OCI-LY1 (cell line): ENCODE data around the gene PTPRF.

ENCODE experiments used
- H2AFZ ChIP-seq: fragments of 200-600 bp; sonication (generic), shearing (Covaris generic); 2 replicates; pipeline ENCODE4 v1.6.0; 2014; ENCODE audit warnings: antibody characterized with exemption, mild to moderate bottlenecking, low read length
- H3F3A ChIP-seq: fragments of 200-600 bp; sonication (generic), shearing (Covaris generic); 2 replicates; pipeline ENCODE4 v1.6.0; 2014; ENCODE audit warnings: mild to moderate bottlenecking, antibody characterized with exemption, low read length, moderate library complexity; ENCODE audit not compliant: insufficient read depth
- H3K27ac ChIP-seq: fragments of 200-600 bp; sonication (generic); 2 replicates; pipeline ENCODE4 v1.5.1; 2014; ENCODE audit warnings: low read length, mixed run types, mild to moderate bottlenecking, low read depth; ENCODE audit not compliant: poor library complexity, severe bottlenecking
- H3K27me3 ChIP-seq: fragments of 200-600 bp; sonication (generic); 2 replicates; pipeline ENCODE4 v1.6.0; 2014; ENCODE audit warnings: antibody characterized with exemption, mild to moderate bottlenecking, low read length, moderate library complexity; ENCODE audit not compliant: insufficient read depth
- H3K36me3 ChIP-seq: fragments of 200-600 bp; sonication (generic); 2 replicates; pipeline ENCODE4 v1.6.1; 2014; ENCODE audit warnings: mild to moderate bottlenecking, antibody characterized with exemption, low read length, moderate library complexity, mixed read lengths; ENCODE audit not compliant: insufficient read depth
- H3K4me1 ChIP-seq: fragments of 200-600 bp; sonication (generic); 2 replicates; pipeline ENCODE4 v1.5.1; 2014; ENCODE audit warnings: mild to moderate bottlenecking, low read length, moderate library complexity; ENCODE audit not compliant: insufficient read depth, severe bottlenecking
- H3K4me2 ChIP-seq: fragments of 200-600 bp; sonication (generic), shearing (Covaris generic); 2 replicates; pipeline ENCODE4 v1.6.1; 2014; ENCODE audit warnings: low read length
- H3K4me3 ChIP-seq: fragments of 200-600 bp; sonication (generic); 2 replicates; pipeline ENCODE4 v1.5.1; 2014; ENCODE audit warnings: low read length, low read depth, mild to moderate bottlenecking, mixed read lengths; ENCODE audit not compliant: poor library complexity, severe bottlenecking
- H3K79me2 ChIP-seq: fragments of 200-600 bp; shearing (Covaris generic); 2 replicates; pipeline ENCODE4 v1.6.1; 2016; ENCODE audit warnings: mixed run types, low read length, mixed read lengths; ENCODE audit not compliant: insufficient read depth
- H3K9ac ChIP-seq: fragments of 200-600 bp; sonication (generic), shearing (Covaris generic); 2 replicates; pipeline ENCODE4 v1.6.1; 2014; ENCODE audit warnings: mild to moderate bottlenecking, low read length, mixed read lengths
- H3K9me2 ChIP-seq: fragments of 200-600 bp; sonication (generic), shearing (Covaris generic); 2 replicates; pipeline ENCODE4 v1.6.1; 2014; ENCODE audit warnings: low read depth, mild to moderate bottlenecking, low read length, mixed read lengths
- H3K9me3 ChIP-seq: fragments of 200-600 bp; shearing (Covaris generic); 2 replicates; pipeline ENCODE4 v1.6.1; 2014; ENCODE audit warnings: low read length, mixed read lengths
- H4K20me1 ChIP-seq: fragments of 200-600 bp; sonication (generic), shearing (Covaris generic); 2 replicates; pipeline ENCODE4 v1.6.0; 2016; ENCODE audit warnings: mild to moderate bottlenecking, low read length; ENCODE audit not compliant: insufficient read depth
- EZH2 ChIP-seq: fragments of 200-600 bp; sonication (generic), shearing (Covaris generic); IDR thresholded peaks from 2 replicates; pipeline ENCODE4 v1.8.0; 2017; ENCODE audit warnings: borderline replicate concordance, mixed run types, mild to moderate bottlenecking, antibody characterized with exemption, low read length, moderate library complexity, mixed read lengths
- TF ChIP-seq, protein P1 (sequence below): fragments of 200-600 bp; sonication (generic), shearing (Covaris generic); IDR thresholded peaks from 2 replicates; pipeline ENCODE4 v1.5.1; 2017; ENCODE audit warnings: mild to moderate bottlenecking, antibody characterized with exemption, low read length, moderate library complexity, mixed read lengths

PTPRF gene

DNA sequence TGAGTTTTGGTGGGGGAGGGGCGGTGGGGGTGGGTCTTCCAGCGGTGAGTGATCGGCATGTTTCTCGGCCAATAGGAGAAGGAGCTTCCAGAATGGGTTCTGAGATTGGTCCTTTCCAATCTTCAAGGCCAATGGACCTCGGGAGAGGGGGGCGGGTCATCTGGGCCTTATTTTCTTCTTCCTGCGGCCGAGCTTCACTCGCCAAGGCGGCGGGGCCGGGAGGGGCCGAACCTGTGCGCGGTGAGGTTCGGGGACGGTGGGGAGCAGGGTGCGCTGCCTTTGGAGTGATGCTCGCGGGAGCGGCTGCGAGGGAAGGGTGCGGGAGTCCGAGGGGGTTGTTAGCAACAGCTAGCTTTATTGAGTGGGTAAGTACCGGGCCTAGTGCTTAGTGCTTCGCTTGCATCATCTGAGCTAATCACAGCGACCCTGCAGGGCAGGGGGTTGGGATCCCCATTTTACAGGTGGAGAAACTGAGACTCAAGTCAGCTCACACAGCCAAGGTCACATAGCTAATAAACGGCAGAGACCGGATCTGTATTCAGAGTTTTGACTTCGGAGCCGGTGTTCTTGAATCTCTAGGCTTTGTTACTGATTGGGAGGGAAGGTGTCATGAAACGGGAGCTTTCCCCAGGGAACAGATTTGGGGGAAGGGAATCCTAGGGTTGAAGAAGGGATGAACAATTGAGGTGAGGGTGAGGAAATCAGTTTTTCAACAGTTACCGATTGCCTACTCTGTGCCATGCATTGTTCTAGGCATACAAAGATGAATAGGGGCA, 119.8 kb downstream of the PTPRF start:
- TF ChIP-seq, protein P1, sequence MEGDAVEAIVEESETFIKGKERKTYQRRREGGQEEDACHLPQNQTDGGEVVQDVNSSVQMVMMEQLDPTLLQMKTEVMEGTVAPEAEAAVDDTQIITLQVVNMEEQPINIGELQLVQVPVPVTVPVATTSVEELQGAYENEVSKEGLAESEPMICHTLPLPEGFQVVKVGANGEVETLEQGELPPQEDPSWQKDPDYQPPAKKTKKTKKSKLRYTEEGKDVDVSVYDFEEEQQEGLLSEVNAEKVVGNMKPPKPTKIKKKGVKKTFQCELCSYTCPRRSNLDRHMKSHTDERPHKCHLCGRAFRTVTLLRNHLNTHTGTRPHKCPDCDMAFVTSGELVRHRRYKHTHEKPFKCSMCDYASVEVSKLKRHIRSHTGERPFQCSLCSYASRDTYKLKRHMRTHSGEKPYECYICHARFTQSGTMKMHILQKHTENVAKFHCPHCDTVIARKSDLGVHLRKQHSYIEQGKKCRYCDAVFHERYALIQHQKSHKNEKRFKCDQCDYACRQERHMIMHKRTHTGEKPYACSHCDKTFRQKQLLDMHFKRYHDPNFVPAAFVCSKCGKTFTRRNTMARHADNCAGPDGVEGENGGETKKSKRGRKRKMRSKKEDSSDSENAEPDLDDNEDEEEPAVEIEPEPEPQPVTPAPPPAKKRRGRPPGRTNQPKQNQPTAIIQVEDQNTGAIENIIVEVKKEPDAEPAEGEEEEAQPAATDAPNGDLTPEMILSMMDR, result no peak
- TF ChIP-seq EZH2, result no peak
- Histone ChIP-seq H3F3A (no peaks in the 10 kb centered on the region), H3K9me3 (no peaks in the 10 kb centered on the region), H3K4me1 (peaks cover 31% of the 10 kb centered on the region), H3K27me3 (no peaks in the 10 kb centered on the region), H3K9me2 (no peaks in the 10 kb centered on the region), H3K9ac (peak overlapping the region; percentile 72), H3K27ac (peak overlapping the region; percentile 59), H4K20me1 (no peaks in the 10 kb centered on the region), H3K4me3 (peak overlapping the region; percentile 71), H2AFZ (no peak overlapping the region), H3K4me2 (peak overlapping the region; percentile 86), H3K36me3 (peaks cover 25% of the 10 kb centered on the region), H3K79me2 (peaks cover 20% of the 10 kb centered on the region)

DNA sequence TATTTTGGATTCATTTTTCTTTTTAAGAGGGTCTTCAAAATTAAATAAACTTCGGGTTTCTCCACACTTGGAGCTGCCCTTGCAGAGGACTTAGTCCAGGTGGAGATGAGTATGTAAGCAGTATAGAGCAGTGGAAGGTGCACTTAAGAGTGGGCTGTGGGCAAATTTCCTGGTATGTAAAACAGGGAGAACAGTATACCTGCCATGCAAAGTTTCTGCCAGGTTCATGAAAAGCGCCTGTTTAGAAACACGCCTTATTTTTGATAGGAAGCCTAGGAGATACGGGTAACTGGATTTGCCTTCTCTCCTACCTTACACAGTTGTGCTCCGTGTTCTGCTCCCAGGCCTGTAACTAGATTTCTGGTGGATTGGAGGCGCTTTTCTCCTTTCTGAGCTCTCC, 120.5 kb downstream of the PTPRF start:
- Histone ChIP-seq H3K9ac (peak overlapping the region; percentile 72), H4K20me1 (no peaks in the 10 kb centered on the region), H3K27ac (peak overlapping the region; percentile 18), H2AFZ (no peak overlapping the region), H3K4me2 (peak overlapping the region; percentile 86), H3K4me3 (peak overlapping the region; percentile 71), H3K9me2 (no peaks in the 10 kb centered on the region), H3K4me1 (peaks cover 31% of the 10 kb centered on the region), H3K79me2 (peaks cover 20% of the 10 kb centered on the region), H3K36me3 (peaks cover 32% of the 10 kb centered on the region), H3K27me3 (no peaks in the 10 kb centered on the region), H3K9me3 (no peaks in the 10 kb centered on the region), H3F3A (no peaks in the 10 kb centered on the region)
- TF ChIP-seq, protein P1, result no peak
- TF ChIP-seq EZH2, result no peak

DNA sequence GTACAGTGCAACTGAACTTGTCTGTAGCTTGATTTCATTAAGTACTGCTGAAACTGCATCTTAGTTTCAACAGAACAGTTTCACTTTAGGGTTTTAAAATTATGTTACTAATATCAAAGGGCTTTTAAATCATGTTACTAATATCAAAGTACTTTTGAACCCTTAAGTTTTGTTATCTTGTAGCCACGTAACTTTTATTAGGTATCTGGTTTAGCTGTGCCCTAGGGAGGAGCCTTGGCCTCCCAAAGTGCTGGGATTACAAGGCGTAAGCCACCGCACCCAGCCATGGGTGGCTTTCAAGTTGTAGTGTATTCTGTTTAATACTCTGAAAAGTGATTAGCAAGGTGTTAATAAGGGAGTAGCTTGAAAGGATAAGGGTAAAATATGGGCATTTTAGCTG, 121.2 kb downstream of the PTPRF start:
- H4K20me1 ChIP-seq, result no peaks in the 10 kb centered on the region
- no peak overlapping the region for H2AFZ ChIP-seq
- H3K4me1 ChIP-seq, result peaks cover 31% of the 10 kb centered on the region
- peak overlapping the region; percentile 72; the same call in 1 of the 2 replicates for H3K9ac ChIP-seq
- no peaks in the 10 kb centered on the region for H3K27me3 ChIP-seq
- peaks cover 39% of the 10 kb centered on the region for H3K36me3 ChIP-seq
- peak overlapping the region; percentile 86 for H3K4me2 ChIP-seq
- H3F3A ChIP-seq, result no peaks in the 10 kb centered on the region
- H3K4me3 ChIP-seq, result peak overlapping the region; percentile 71
- no peaks in the 10 kb centered on the region for H3K9me3 ChIP-seq
- H3K27ac ChIP-seq, result no peak overlapping the region
- TF ChIP-seq, protein P1, result no peak
- no peak for TF ChIP-seq EZH2
- H3K9me2 ChIP-seq, result no peaks in the 10 kb centered on the region
- peaks cover 20% of the 10 kb centered on the region for H3K79me2 ChIP-seq
